Skeletal muscle tissue (tissue), 4 donors: Measurements from ENCODE around the gene CAPNS1. TPM values are rescaled to one million over a fixed set of nuclear protein-coding genes. Genes with fewer than 3 reads are reported as not detected.
A peak's percentile ranks its signal among the peaks of the same experiment; 100 is the strongest.

ENCODE experiments used
- H3K27ac ChIP-seq: one replicate; pipeline ENCODE4 v1.7.0; 2013; ENCODE audit warnings: mild to moderate bottlenecking, low read depth, low read length, inconsistent platforms
- H3K27me3 ChIP-seq, 3 donors: one replicate each; pipeline ENCODE4 v1.7.0; 2013; ENCODE audit warnings: low read length in 3 of 3; ENCODE audit not compliant: control insufficient read depth in 3 of 3, insufficient read depth in 3 of 3
- H3K36me3 ChIP-seq, 3 donors: one replicate each; pipeline ENCODE4 v1.7.0; 2013; ENCODE audit warnings: low read length in 3 of 3; ENCODE audit not compliant: control insufficient read depth in 3 of 3, insufficient read depth in 3 of 3
- H3K4me1 ChIP-seq, 3 donors: one replicate each; pipeline ENCODE4 v1.7.0; 2013; ENCODE audit warnings: low read length in 3 of 3, mild to moderate bottlenecking in 3 of 3; ENCODE audit not compliant: control insufficient read depth in 3 of 3, insufficient read depth in 3 of 3
- H3K4me3 ChIP-seq, 3 donors: one replicate each; pipeline ENCODE4 v1.7.0; 2013; ENCODE audit warnings: low read length in 3 of 3
- H3K9ac ChIP-seq, 3 donors: one replicate each; pipeline ENCODE4 v1.7.0; 2013; ENCODE audit warnings: low read length in 3 of 3, mild to moderate bottlenecking in 3 of 3, moderate library complexity in 2 of 3, low read depth in 1 of 3
- H3K9me3 ChIP-seq, 3 donors: one replicate each; pipeline ENCODE4 v1.7.0; 2013; ENCODE audit warnings: low read length in 3 of 3; ENCODE audit not compliant: control insufficient read depth in 3 of 3
- total RNA-seq: library from RNA; depleted of rRNA; stranded (reverse); fragments of >200 nt; gene quantifications from one replicate; pipeline ENCODE4 v1.2.3, GENCODE V29; 2014
- donor health status: Osteomylitis.

CAPNS1 gene
- 195 TPM for total RNA-seq

- Histone ChIP-seq H3K9me3 (no peaks in the 10 kb centered on the region), H3K4me3 (peak within 1 kb of the TSS; percentile 91 to 99 (median 97)), H3K9ac (peak within 1 kb of the TSS; percentile 100), H3K27ac (peak within 1 kb of the TSS; percentile 100), H3K27me3 (no peaks in the 10 kb centered on the region), H3K36me3 (peaks cover 18 to 23% (median 22%) of the 10 kb centered on the region in 3 donors), H3K4me1 (peaks cover 15 to 33% (median 15%) of the 10 kb centered on the region in 3 donors)
These were observed at the start of gene CAPNS1 for GRCh38 chr19:36139473-36140303. TSS of gene CAPNS1 (plus strand) at chr19:36140066. CDS start at chr19:36141012, 946 bp downstream.

GRCh38 chr19:36090910-36091695, 48.8 kb upstream of the CAPNS1 start:
- Histone ChIP-seq H3K4me1 (no peaks in the 10 kb centered on the region), H3K27ac (no peak overlapping the region), H3K9ac (no peak overlapping the region), H3K36me3 (no peaks in the 10 kb centered on the region), H3K9me3 (no peaks in the 10 kb centered on the region), H3K27me3 (no peaks in the 10 kb centered on the region), H3K4me3 (no peak overlapping the region)

GRCh38 chr19:36092566-36092965, 47.3 kb upstream of the CAPNS1 start:
- Histone ChIP-seq H3K4me3 (no peak overlapping the region), H3K36me3 (no peaks in the 10 kb centered on the region), H3K27ac (no peak overlapping the region), H3K27me3 (no peaks in the 10 kb centered on the region), H3K9me3 (no peaks in the 10 kb centered on the region), H3K4me1 (no peaks in the 10 kb centered on the region), H3K9ac (no peak overlapping the region)

- H3K27me3 ChIP-seq: no peaks in the 10 kb centered on the region
- no peak overlapping the region for H3K27ac ChIP-seq
- no peak overlapping the region for H3K4me3 ChIP-seq
- H3K4me1 ChIP-seq: no peaks in the 10 kb centered on the region
- no peaks in the 10 kb centered on the region for H3K36me3 ChIP-seq
- no peak overlapping the region for H3K9ac ChIP-seq
- no peaks in the 10 kb centered on the region for H3K9me3 ChIP-seq
These were observed 46.7 kb upstream of the CAPNS1 start for GRCh38 chr19:36093146-36093662.

GRCh38 chr19:36093687-36094086, 46.2 kb upstream of the CAPNS1 start:
- H3K27ac ChIP-seq: no peak overlapping the region
- H3K36me3 ChIP-seq: no peaks in the 10 kb centered on the region
- no peak overlapping the region for H3K4me3 ChIP-seq
- H3K9me3 ChIP-seq: no peaks in the 10 kb centered on the region
- H3K4me1 ChIP-seq: no peaks in the 10 kb centered on the region
- no peak overlapping the region for H3K9ac ChIP-seq
- H3K27me3 ChIP-seq: no peaks in the 10 kb centered on the region

GRCh38 chr19:36097036-36097435, 42.8 kb upstream of the CAPNS1 start:
- Histone ChIP-seq H3K27me3 (no peaks in the 10 kb centered on the region), H3K9ac (no peak overlapping the region), H3K4me1 (peaks cover 23 to 27% (median 24%) of the 10 kb centered on the region in 3 donors), H3K9me3 (no peaks in the 10 kb centered on the region), H3K36me3 (peaks cover 0 to 2% (median 0%) of the 10 kb centered on the region in 3 donors), H3K4me3 (no peak overlapping the region), H3K27ac (no peak overlapping the region)

GRCh38 chr19:36099166-36099785, 40.6 kb upstream of the CAPNS1 start:
- Histone ChIP-seq H3K27ac (peak overlapping the region; percentile 84), H3K4me1 (peaks cover 42 to 47% (median 45%) of the 10 kb centered on the region in 3 donors), H3K4me3 (peak overlapping the region in 1 of 3 donors; percentile 6)

GRCh38 chr19:36100476-36100875, 39.4 kb upstream of the CAPNS1 start:
- Histone ChIP-seq H3K9me3 (no peaks in the 10 kb centered on the region), H3K36me3 (peaks cover 19 to 31% (median 27%) of the 10 kb centered on the region in 3 donors), H3K27ac (peak overlapping the region; percentile 84), H3K4me1 (peaks cover 46 to 50% (median 47%) of the 10 kb centered on the region in 3 donors), H3K9ac (peak overlapping the region; percentile 71 to 91 (median 79)), H3K4me3 (peak overlapping the region; percentile 65 to 83 (median 71)), H3K27me3 (no peaks in the 10 kb centered on the region)

More at GRCh38 chr19:36099166-36099785, 40.6 kb upstream of the CAPNS1 start:
- Histone ChIP-seq H3K9me3 (no peaks in the 10 kb centered on the region), H3K36me3 (peaks cover 11 to 19% (median 16%) of the 10 kb centered on the region in 3 donors), H3K9ac (no peak overlapping the region), H3K27me3 (no peaks in the 10 kb centered on the region)

GRCh38 chr19:36101550-36102327, 38.1 kb upstream of the CAPNS1 start:
- H3K4me3 ChIP-seq: peak overlapping the region; percentile 65 to 83 (median 71)

More at GRCh38 chr19:36101550-36102327, 38.1 kb upstream of the CAPNS1 start:
- Histone ChIP-seq H3K27me3 (no peaks in the 10 kb centered on the region), H3K9me3 (no peaks in the 10 kb centered on the region), H3K27ac (peak overlapping the region; percentile 84), H3K4me1 (peaks cover 46 to 52% (median 47%) of the 10 kb centered on the region in 3 donors), H3K9ac (peak overlapping the region; percentile 71 to 91 (median 79)), H3K36me3 (peaks cover 21 to 35% (median 28%) of the 10 kb centered on the region in 3 donors)
